ENCODE results near the gene NAP1L1. TPM values are rescaled to one million over a fixed set of nuclear protein-coding genes. Genes with fewer than 3 reads are reported as not detected.

The NAP1L1 gene
- total and polyA plus RNA-seq, 8 donors: 95.0 to 342 (median 232) TPM

DNA sequence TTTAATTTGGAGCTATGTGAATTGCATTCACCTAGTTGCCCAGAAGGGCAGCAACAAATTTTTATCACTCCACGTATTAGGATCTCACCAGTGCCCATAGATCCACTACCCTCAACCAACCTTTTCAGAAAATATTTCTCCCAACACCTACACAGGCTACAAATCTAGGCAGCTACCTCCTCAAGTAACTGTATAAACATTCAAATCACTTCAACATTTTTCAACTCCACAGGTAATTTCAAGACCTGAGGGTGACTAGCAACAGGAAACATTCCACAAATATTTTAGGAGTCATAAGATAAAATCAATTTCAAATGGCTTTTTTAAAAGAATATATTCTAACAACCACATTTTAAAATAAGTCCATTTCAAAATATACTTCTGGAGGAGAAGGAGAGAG lies 65.8 kb downstream of the NAP1L1 start:
- WGBS, 5 donors: 56 to 82% (median 73%) methylated on average over 1 of the region's 1 CpG

DNA sequence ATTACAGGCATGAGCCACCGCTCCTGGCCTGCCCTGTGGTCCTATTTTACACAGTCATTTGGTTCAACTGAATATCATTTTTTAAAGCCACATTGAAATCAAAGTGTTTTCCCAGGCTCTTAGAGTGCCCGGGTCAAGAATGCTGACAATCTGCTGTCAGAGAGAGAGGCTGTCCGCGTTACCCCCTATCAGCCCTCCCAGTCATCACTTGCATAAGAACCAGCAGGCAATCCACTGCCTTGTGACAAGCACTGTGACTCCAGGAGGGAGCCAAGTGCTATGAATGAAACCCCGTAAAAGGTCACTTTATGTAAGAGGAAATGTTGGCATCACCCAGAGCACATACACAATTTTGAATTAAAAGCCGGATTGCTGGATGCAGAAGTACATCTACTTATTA lies 66.4 kb downstream of the NAP1L1 start:
- no peak overlapping the region for H3K4me3 ChIP-seq
- DNase-seq: peak in 1 of 2 donors; percentile 26
- 66 to 78% (median 71%) methylated on average over 6 of the region's 6 CpGs for WGBS, 5 donors

More for the DNA sequence above, 65.8 kb downstream of the NAP1L1 start:
- Histone ChIP-seq H3K9me3 (no peaks in the 10 kb centered on the region), H3K27ac (no peak overlapping the region), H3K4me1 (peaks cover 0 to 18% (median 2%) of the 10 kb centered on the region in 4 donors), H3K4me3 (no peak overlapping the region), H3K27me3 (no peaks in the 10 kb centered on the region), H3K36me3 (no peaks in the 10 kb centered on the region)
- TF ChIP-seq POLR2AphosphoS5 (IDR thresholded peaks at IDR 0.05) (no peak), EP300 (IDR thresholded peaks at IDR 0.05) (no peak), POLR2A (IDR thresholded peaks at IDR 0.05) (no peak)
- DNase-seq: no peak
- intact Hi-C loops (cut with DNase I; ENCODE audit: low total_unique reads): no loop called here

DNA sequence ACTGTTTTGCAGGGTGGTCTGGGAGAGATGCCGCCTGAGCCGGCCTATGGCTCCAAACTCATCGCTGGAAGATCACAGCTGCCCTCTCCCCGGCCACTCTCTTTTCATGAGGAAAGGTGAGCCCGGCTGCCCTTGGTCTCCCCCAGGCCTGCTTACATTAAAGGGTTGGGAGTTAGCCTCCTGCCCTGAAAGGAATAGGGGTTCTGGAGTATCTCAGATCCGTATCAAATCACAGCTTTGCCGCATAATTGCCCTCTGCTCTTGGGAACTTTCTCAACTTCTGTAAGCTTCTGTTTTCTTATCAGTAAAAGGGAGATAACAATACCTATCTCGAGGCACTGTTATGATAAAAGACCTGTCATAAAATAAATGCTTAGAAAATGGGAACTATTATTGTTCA lies 70.5 kb downstream of the NAP1L1 start:
- no peaks in the 10 kb centered on the region for H3K4me1 ChIP-seq
- no peak for DNase-seq
- H3K9me3 ChIP-seq: no peaks in the 10 kb centered on the region
- TF ChIP-seq EP300 (IDR thresholded peaks at IDR 0.05) (no peak), POLR2A (IDR thresholded peaks at IDR 0.05) (no peak), POLR2AphosphoS5 (IDR thresholded peaks at IDR 0.05) (no peak)
- TF ChIP-seq, protein P1, sequence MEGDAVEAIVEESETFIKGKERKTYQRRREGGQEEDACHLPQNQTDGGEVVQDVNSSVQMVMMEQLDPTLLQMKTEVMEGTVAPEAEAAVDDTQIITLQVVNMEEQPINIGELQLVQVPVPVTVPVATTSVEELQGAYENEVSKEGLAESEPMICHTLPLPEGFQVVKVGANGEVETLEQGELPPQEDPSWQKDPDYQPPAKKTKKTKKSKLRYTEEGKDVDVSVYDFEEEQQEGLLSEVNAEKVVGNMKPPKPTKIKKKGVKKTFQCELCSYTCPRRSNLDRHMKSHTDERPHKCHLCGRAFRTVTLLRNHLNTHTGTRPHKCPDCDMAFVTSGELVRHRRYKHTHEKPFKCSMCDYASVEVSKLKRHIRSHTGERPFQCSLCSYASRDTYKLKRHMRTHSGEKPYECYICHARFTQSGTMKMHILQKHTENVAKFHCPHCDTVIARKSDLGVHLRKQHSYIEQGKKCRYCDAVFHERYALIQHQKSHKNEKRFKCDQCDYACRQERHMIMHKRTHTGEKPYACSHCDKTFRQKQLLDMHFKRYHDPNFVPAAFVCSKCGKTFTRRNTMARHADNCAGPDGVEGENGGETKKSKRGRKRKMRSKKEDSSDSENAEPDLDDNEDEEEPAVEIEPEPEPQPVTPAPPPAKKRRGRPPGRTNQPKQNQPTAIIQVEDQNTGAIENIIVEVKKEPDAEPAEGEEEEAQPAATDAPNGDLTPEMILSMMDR (IDR thresholded peaks at IDR 0.05): no peak
- H3K4me3 ChIP-seq: no peak overlapping the region
- intact Hi-C loops (cut with DNase I; ENCODE audit: low total_unique reads): no loop called here
- WGBS, 5 donors: 52 to 77% (median 58%) methylated on average over 8 of the region's 8 CpGs
- H3K36me3 ChIP-seq: no peaks in the 10 kb centered on the region
- H3K27me3 ChIP-seq: no peaks in the 10 kb centered on the region
- H3K27ac ChIP-seq: no peak overlapping the region

More for the DNA sequence above, 66.4 kb downstream of the NAP1L1 start:
- Histone ChIP-seq H3K36me3 (no peaks in the 10 kb centered on the region), H3K4me1 (peaks cover 0 to 18% (median 2%) of the 10 kb centered on the region in 4 donors), H3K27ac (no peak overlapping the region), H3K27me3 (no peaks in the 10 kb centered on the region), H3K9me3 (no peaks in the 10 kb centered on the region)
- intact Hi-C loops (cut with DNase I; ENCODE audit: low total_unique reads): no loop called here
- TF ChIP-seq, protein P1 (IDR thresholded peaks at IDR 0.05): no peak
- TF ChIP-seq POLR2AphosphoS5 (IDR thresholded peaks at IDR 0.05) (no peak), POLR2A (IDR thresholded peaks at IDR 0.05) (no peak), EP300 (IDR thresholded peaks at IDR 0.05) (no peak)

DNA sequence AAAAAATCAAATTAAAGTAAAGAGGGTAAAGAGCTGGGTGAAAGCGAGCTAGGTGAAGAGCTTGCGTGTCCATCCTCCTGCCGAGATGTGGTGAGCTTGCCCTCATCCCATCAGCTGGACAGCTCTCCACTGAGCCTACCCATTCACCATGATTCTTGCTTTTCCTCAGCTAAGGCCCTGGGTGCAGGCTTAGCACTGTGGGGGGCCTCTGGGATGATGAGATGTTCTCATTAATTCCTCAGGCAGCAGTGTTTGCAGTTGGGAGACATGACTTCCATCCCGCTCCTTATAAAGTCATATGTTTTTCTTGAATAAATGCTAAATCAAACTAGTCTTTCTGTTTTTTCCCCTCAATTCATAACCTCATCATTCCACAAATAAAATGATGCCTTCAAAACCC lies 70.9 kb downstream of the NAP1L1 start:
- Histone ChIP-seq H3K36me3 (no peaks in the 10 kb centered on the region), H3K4me3 (no peak overlapping the region), H3K27me3 (no peaks in the 10 kb centered on the region), H3K27ac (no peak overlapping the region), H3K4me1 (no peaks in the 10 kb centered on the region), H3K9me3 (no peaks in the 10 kb centered on the region)
- 95 to 98% (median 98%) methylated on average over 4 of the region's 4 CpGs for WGBS, 5 donors
- intact Hi-C loops (cut with DNase I; ENCODE audit: low total_unique reads): no loop called here
- no peak for DNase-seq
- TF ChIP-seq POLR2A (IDR thresholded peaks at IDR 0.05) (no peak), EP300 (IDR thresholded peaks at IDR 0.05) (no peak), POLR2AphosphoS5 (IDR thresholded peaks at IDR 0.05) (no peak)
- TF ChIP-seq, protein P1 (IDR thresholded peaks at IDR 0.05): no peak

DNA sequence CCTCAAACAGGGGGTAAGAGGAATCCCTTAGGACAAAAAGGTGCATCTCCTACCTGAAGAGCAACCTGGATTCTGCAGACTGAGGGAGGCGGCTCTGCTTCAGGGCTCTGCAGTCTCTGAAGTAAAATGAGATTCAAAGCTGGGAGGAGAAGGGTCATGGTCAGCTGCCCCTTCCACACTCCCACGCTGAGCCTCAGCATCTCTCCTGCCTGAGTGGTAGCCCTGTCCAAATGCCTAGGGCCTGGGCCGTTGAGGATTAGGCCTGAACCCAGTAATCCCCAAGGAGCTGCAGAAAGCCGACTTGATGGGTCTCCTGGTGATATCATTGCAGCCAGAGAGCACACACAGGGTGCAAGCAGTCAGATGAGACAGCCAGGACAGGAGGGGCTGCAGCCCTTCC lies 71.8 kb downstream of the NAP1L1 start:
- H3K9me3 ChIP-seq: no peaks in the 10 kb centered on the region
- H3K36me3 ChIP-seq: no peaks in the 10 kb centered on the region
- no peak for DNase-seq
- WGBS, 5 donors: 89 to 97% (median 96%) methylated on average over 4 of the region's 4 CpGs
- no peak for TF ChIP-seq POLR2A (IDR thresholded peaks at IDR 0.05)
- TF ChIP-seq, protein P1 (IDR thresholded peaks at IDR 0.05): no peak
- H3K27ac ChIP-seq: no peak overlapping the region
- intact Hi-C loops (cut with DNase I; ENCODE audit: low total_unique reads): no loop called here
- no peaks in the 10 kb centered on the region for H3K27me3 ChIP-seq
- H3K4me1 ChIP-seq: no peaks in the 10 kb centered on the region
- no peak overlapping the region for H3K4me3 ChIP-seq
